ENCODE measurements around the gene HOXB2.
"Not testable (repeated sequence)": the region's sequence is repeated elsewhere in the genome, so short reads cannot be mapped to it uniquely, and the experiment has no call there.

HOXB2 gene

GRCh38 chr17:48542114-48542656 lies 2.7 kb downstream of the HOXB2 start:
- H3K4me2 ChIP-seq: no peak overlapping the region
- H3K4me3 ChIP-seq: no peak overlapping the region

GRCh38 chr17:48541577-48542113 lies 3.3 kb downstream of the HOXB2 start:
- no peak overlapping the region for H3K4me2 ChIP-seq
- H3K4me3 ChIP-seq: no peak overlapping the region
- no peak for TF ChIP-seq Cebpa-rat (IDR thresholded peaks at IDR 0.05)
- H3K9me3 ChIP-seq (replicated peaks in 1 of 11): peaks cover 0 to 12% (median 9%) of the 10 kb centered on the region in 11 experiments; a peak in 10 of 22 replicates
- peaks cover 0 to 63% (median 50%) of the 10 kb centered on the region in 11 experiments; a peak in 18 of 22 replicates for H4K20me1 ChIP-seq
- peaks cover 87 to 100% (median 96%) of the 10 kb centered on the region in 11 experiments for H3K27me3 ChIP-seq
- no peak overlapping the region for H3K9ac ChIP-seq
- no peak overlapping the region for H3K27ac ChIP-seq
- H3K36me3 ChIP-seq: no peaks in the 10 kb centered on the region
- H3K4me1 ChIP-seq: peaks cover 0 to 8% (median 0%) of the 10 kb centered on the region in 10 experiments; a peak in 4 of 20 replicates

More at GRCh38 chr17:48542114-48542656, 2.7 kb downstream of the HOXB2 start:
- peaks cover 0 to 12% (median 9%) of the 10 kb centered on the region in 11 experiments; a peak in 10 of 22 replicates for H3K9me3 ChIP-seq (replicated peaks in 1 of 11)
- H3K4me1 ChIP-seq: peaks cover 0 to 8% (median 0%) of the 10 kb centered on the region in 10 experiments; a peak in 4 of 20 replicates
- no peak overlapping the region for H3K9ac ChIP-seq
- H3K27me3 ChIP-seq: peaks cover 92 to 100% (median 100%) of the 10 kb centered on the region in 11 experiments
- no peak for TF ChIP-seq Cebpa-rat (IDR thresholded peaks at IDR 0.05)
- H4K20me1 ChIP-seq: peaks cover 0 to 69% (median 53%) of the 10 kb centered on the region in 11 experiments; a peak in 18 of 22 replicates
- no peak overlapping the region for H3K27ac ChIP-seq
- H3K36me3 ChIP-seq: no peaks in the 10 kb centered on the region

- Histone ChIP-seq H3K27me3 (peaks cover 82 to 98% (median 90%) of the 10 kb centered on the region in 11 experiments), H4K20me1 (peaks cover 0 to 58% (median 45%) of the 10 kb centered on the region in 11 experiments; a peak in 18 of 22 replicates), H3K4me3 (no peak overlapping the region), H3K4me2 (no peak overlapping the region), H3K9me3 (replicated peaks in 1 of 11) (peaks cover 0 to 12% (median 9%) of the 10 kb centered on the region in 11 experiments; a peak in 10 of 22 replicates), H3K36me3 (no peaks in the 10 kb centered on the region), H3K4me1 (peaks cover 0 to 8% (median 0%) of the 10 kb centered on the region in 10 experiments; a peak in 4 of 20 replicates), H3K27ac (no peak overlapping the region), H3K9ac (no peak overlapping the region)
- TF ChIP-seq Cebpa-rat (IDR thresholded peaks at IDR 0.05): no peak
These were observed 3.8 kb downstream of the HOXB2 start for GRCh38 chr17:48541036-48541576.

- no peak overlapping the region for H3K9ac ChIP-seq
- peaks cover 0 to 49% (median 37%) of the 10 kb centered on the region in 11 experiments; a peak in 18 of 22 replicates for H4K20me1 ChIP-seq
- no peak overlapping the region for H3K4me2 ChIP-seq
- no peak for TF ChIP-seq Cebpa-rat (IDR thresholded peaks at IDR 0.05)
- no peak overlapping the region for H3K27ac ChIP-seq
- peaks cover 73 to 89% (median 81%) of the 10 kb centered on the region in 11 experiments for H3K27me3 ChIP-seq
- H3K4me1 ChIP-seq: peaks cover 0 to 8% (median 0%) of the 10 kb centered on the region in 10 experiments; a peak in 4 of 20 replicates
- H3K9me3 ChIP-seq (replicated peaks in 1 of 11): peaks cover 0 to 12% (median 9%) of the 10 kb centered on the region in 11 experiments; a peak in 10 of 22 replicates
- H3K36me3 ChIP-seq: no peaks in the 10 kb centered on the region
- H3K4me3 ChIP-seq: no peak overlapping the region
These were observed 4.7 kb downstream of the HOXB2 start for GRCh38 chr17:48540213-48540612.

DNA sequence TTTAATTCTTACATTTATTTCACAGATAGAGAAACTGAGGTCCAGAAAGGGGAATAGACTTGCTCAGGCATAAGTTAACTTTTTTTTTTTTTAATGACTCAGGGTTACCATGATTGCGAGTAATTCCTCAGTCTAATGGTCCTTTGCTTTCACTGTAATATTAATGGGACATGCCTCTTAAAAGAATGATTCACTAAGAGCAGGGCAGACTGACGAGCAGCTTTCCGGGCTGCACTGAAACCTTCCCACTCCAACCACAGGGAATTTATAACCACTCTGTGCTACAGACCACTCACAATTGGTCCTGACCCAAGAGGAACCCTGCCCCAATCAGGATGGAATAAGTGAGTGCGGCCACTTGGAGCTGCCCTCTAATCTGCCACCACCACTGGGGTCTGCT lies 5.7 kb downstream of the HOXB2 start:
- Histone ChIP-seq H3K27ac (no peak overlapping the region), H3K27me3 (peaks cover 62 to 79% (median 71%) of the 10 kb centered on the region in 11 experiments)

DNA sequence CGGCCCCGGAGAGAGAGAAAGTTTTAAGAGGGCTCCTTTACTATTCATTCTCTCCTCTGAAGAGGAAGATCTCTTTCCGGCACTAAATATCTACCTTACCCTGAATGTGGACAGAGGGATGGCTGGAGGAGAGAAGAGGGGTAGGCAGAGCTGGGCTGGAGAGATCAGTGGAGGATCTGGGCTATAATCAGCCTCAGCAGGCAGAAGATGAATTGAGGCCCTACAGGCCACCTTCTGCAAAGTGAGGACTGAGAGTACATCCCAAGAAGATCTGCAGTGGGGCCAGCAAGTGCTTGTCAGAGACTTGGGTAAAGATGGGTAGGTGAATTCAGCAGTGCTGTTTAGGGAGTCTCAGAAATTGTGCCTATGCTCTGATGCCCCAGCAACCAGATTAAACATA lies 7.6 kb downstream of the HOXB2 start:
- no peaks in the 10 kb centered on the region for H3K4me1 ChIP-seq
- H3K4me3 ChIP-seq: no peak overlapping the region
- H3K27me3 ChIP-seq: peaks cover 44 to 67% (median 57%) of the 10 kb centered on the region in 11 experiments
- no peaks in the 10 kb centered on the region for H3K36me3 ChIP-seq
- no peak overlapping the region for H3K9ac ChIP-seq
- no peak for TF ChIP-seq Cebpa-rat (IDR thresholded peaks at IDR 0.05)
- H4K20me1 ChIP-seq: peaks cover 0 to 24% (median 14%) of the 10 kb centered on the region in 11 experiments; a peak in 12 of 22 replicates
- no peak overlapping the region for H3K27ac ChIP-seq
- H3K9me3 ChIP-seq (replicated peaks in 1 of 11): peaks cover 0 to 11% (median 9%) of the 10 kb centered on the region in 11 experiments; a peak in 10 of 22 replicates
- no peak overlapping the region for H3K4me2 ChIP-seq

More for the DNA sequence above, 5.7 kb downstream of the HOXB2 start:
- Histone ChIP-seq H3K4me1 (peaks cover 0 to 8% (median 0%) of the 10 kb centered on the region in 10 experiments; a peak in 4 of 20 replicates), H4K20me1 (peaks cover 0 to 40% (median 29%) of the 10 kb centered on the region in 11 experiments; a peak in 17 of 22 replicates), H3K36me3 (no peaks in the 10 kb centered on the region), H3K9ac (no peak overlapping the region), H3K9me3 (replicated peaks in 1 of 11) (peaks cover 0 to 12% (median 9%) of the 10 kb centered on the region in 11 experiments; a peak in 10 of 22 replicates), H3K4me2 (no peak overlapping the region), H3K4me3 (no peak overlapping the region)
- TF ChIP-seq Cebpa-rat (IDR thresholded peaks at IDR 0.05): no peak

GRCh38 chr17:48535793-48536559 lies 8.9 kb downstream of the HOXB2 start:
- H3K4me2 ChIP-seq; H3K27ac ChIP-seq; H3K9me3 ChIP-seq (replicated peaks in 1 of 11); H3K9ac ChIP-seq; H3K36me3 ChIP-seq; H3K4me3 ChIP-seq; H3K4me1 ChIP-seq: not testable (repeated sequence)
- H4K20me1 ChIP-seq: peaks cover 0 to 11% (median 1%) of the 10 kb centered on the region in 11 experiments; a peak in 7 of 22 replicates
- peaks cover 30 to 66% (median 51%) of the 10 kb centered on the region in 11 experiments for H3K27me3 ChIP-seq

- H4K20me1 ChIP-seq: no peaks in the 10 kb centered on the region; a peak in 3 of 22 replicates
- H3K9ac ChIP-seq: no peak overlapping the region
- H3K4me1 ChIP-seq: no peaks in the 10 kb centered on the region
- H3K4me2 ChIP-seq: no peak overlapping the region
- no peak for TF ChIP-seq Cebpa-rat (IDR thresholded peaks at IDR 0.05)
- H3K9me3 ChIP-seq (replicated peaks in 1 of 11): no peaks in the 10 kb centered on the region
- H3K36me3 ChIP-seq: no peaks in the 10 kb centered on the region
- no peak overlapping the region for H3K4me3 ChIP-seq
- no peak overlapping the region for H3K27ac ChIP-seq
- peaks cover 5 to 54% (median 25%) of the 10 kb centered on the region in 11 experiments; a peak in 17 of 22 replicates for H3K27me3 ChIP-seq
These were observed 12.6 kb downstream of the HOXB2 start for GRCh38 chr17:48532261-48532660.

Measured in BLaER1 treated with 17β-estradiol and CSF1 and Interleukin-3, amounts not matched to agents 10 nM and 100 nM (cell line).